HS-5 (cell line): ENCODE data around the gene SLC39A13.

Source experiments
- DNase-seq: peaks from one replicate; pipeline ENCODE4 v3.0.0-alpha.2; 2012; ENCODE audit warnings: low read depth

SLC39A13 gene

GRCh38 chr11:47407746-47408590, at the start of gene SLC39A13:
TSS of gene SLC39A13 (plus strand) at chr11:47408590. CDS start at chr11:47410095, 1,505 bp downstream.
- DNase-seq = peak; percentile 84

DNA sequence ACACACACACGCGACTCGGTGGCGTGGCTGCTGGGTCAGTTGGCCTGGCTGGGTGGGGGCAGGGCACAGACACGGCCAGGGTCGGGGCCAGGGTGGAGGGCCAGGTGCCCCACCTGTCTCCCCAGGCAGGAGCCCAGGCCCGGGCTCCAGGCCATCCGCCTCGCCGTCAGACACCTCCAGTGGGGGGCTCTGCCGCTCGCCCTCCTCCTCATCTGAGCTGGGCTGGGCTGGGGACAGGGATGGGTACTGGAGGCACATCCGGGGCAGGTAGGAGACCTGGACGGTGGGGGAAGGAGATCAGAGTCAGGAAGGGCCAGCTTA, 49.7 kb upstream of the SLC39A13 start:
- DNase-seq = no peak

DNA sequence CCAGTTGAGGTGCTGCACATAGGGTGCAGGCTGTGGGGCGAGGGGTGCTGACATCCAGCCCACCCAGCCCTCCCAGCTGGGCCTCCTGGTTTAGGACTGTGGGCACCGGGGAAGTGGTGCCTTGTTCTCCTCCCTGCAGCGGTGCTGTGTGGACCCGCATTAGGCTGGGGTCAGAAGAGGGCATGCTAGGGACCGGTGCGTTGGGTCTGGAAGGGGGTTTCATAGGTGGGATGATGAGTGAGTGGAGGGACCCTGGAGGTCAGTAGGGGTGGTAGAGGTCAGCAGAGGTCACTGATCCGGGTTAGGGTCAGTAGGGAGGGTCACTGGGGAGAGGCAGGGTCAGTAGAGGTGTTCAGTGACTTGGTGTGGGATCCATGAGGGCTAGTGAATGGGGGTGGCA, 49.2 kb upstream of the SLC39A13 start:
- DNase-seq = no peak

DNA sequence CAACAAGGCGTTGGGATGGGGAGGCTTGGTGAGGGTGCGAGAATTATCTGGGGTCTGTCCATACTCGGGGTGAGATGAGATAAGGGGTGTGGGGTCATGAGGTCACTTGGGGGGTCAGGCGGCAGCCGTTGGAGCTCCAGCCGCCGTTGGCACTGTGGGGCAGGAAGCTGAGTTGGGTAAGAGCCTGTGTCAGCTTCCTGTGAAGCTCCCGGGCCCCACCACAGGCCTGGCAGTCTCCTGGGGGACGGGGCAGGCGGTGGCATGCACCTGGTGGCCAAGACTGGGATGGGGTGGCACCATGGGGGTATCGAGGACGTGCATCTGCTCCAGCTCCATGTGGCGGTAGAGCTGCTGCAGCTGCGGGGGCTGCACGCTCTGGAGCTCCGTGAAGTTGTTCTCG, 48.8 kb upstream of the SLC39A13 start:
- DNase-seq = no peak

DNA sequence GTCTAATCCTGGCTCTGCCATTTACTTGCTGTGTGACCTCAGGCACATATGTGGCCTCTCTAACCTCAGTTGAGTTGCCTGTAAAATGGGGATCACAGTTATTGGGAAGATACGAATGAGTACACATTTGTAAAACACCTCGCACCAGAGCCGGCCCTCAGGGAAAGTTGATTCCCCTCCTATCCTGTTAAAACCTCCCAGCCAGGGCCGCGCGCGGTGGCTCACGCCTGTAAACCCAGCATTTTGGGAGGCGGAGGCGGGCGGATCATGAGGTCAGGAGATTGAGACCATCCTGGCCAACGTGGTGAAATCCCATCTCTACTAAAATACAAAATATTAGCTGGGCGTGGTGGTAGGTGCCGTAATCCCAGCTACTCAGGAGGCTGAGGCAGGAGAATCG, 48.0 kb upstream of the SLC39A13 start:
- DNase-seq = no peak

DNA sequence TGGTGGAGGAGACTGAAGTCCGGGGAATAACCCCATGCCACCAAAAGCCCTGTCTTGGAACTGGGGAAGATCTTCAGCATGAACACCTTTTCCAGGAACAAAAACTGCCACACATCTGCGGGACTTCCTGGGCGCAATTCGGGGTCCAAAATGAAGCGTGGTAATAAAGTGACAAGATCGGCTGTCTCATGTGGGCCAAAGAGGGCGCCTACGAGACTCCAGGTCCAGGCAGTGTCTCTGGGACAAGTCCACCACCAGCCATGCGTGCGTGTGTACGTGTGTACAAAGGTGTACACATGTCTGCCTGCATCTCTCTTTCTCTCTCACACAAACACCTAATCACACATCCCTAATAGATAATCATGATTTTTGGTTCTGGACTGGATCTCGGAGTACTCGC, 47.0 kb upstream of the SLC39A13 start:
- no peak for DNase-seq

- DNase-seq = no peak
These were observed 42.3 kb upstream of the SLC39A13 start for GRCh38 chr11:47366020-47366490.

GRCh38 chr11:47369676-47370075, 38.7 kb upstream of the SLC39A13 start:
- DNase-seq = no peak

- no peak for DNase-seq
These were observed 36.0 kb upstream of the SLC39A13 start for GRCh38 chr11:47372422-47372821.

GRCh38 chr11:47373876-47374719, 34.3 kb upstream of the SLC39A13 start:
- DNase-seq = peak; percentile 35

- DNase-seq = no peak
These were observed 33.7 kb upstream of the SLC39A13 start for GRCh38 chr11:47374720-47375019.

DNA sequence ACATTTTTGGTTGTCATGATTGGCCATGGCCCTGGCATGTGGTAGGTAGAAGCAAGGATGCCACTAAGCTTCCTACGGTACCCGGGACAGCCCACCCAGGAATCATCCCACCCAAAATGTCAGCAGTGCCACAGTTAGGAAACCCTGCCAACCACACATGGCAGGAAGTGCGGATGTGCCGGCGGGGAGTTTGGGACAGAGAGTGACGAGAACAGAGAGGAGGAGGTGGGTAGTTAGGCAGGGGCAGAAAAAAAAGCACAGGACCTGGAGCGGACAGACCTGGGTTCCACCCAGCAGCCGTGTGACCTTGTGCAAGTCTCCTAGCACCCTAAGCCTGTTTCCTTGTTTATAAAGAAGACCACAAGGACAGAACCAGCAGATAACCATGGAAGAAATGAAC, 33.4 kb upstream of the SLC39A13 start:
- DNase-seq = no peak

DNA sequence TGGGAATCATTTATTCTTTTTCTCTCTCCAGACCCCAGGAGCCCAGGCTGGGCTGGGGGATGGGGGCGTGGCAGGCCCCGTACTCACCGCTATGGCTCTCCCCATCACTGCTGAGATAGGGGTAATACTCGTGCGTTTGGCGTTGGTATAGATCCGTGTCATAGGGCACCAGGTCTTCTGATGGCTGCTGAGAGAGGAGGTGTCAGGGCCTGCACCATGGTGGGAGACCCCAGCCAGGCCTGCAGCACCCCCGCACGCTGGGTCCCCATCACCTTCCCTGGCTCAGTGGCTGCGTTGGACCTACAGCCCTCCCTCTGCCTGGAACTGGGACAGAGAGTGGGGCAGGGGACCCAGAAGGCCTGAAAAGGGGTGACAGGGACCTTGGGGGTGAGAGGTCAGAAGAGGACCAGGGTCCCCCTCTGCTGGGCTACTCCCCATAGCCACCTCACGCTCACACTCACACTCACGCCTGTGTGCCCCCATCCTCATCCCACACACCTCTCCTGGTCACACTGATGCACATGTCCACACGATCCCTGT, 32.8 kb upstream of the SLC39A13 start:
- DNase-seq = no peak

DNA sequence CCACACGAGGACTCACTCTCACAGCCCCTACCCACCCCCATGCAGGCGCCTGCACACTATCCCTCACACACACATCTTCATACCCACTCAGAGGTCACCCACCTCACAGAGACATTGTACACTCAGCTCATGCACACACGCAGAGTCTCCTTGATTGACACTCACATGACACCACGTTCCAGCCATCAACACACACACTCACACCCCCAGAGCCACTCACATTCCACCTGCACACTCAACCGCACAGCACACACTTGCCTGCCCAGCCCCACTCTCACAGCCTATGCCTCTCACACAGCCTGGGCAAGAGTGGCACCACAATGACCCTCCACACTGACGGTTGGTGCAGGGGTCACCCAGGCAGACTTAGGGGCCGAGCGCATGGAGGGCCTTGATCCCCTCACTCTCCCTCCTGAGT, 32.3 kb upstream of the SLC39A13 start:
- no peak for DNase-seq

DNA sequence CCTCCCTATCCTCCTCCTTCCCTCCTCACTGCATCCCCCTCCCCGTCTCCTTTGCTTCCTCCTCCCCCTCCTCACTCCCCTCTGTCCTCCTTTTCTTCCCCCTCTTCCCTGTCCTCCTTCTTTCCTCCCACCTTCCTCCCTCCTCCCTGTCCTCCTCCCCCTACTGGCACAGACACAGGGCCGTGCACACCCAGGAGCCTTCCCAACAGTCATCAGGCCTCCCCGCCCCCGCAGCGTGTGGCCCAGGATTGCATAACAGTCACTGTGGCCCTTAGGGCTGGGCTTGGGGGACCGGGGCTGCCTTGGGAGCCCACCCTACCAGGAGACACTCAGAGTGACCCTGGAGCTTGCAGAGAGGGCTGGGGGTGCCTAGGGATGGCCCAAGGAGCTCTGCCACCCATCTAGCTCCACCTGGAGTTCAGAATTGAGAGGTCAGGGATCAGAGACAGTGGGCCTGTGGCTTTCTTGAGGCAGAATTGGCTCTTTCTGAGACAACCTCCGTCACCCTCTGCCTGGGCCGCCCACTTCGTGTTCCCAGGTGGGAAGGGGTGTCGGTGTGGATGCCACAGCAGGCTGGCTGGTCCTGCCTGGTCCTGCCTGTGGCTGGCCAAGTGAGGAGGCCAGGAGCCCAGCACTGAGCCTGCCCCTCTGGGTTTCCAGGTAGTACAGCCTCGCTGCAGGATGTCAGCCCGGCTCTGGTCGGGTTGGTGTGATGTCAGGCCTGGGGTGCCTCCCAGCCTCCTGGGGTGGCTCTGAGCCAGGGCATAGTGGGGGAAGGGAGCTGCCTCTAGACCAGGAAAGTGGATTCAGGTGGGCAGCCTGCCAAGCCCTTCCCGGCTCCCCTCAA, 31.6 kb upstream of the SLC39A13 start:
- no peak for DNase-seq

DNA sequence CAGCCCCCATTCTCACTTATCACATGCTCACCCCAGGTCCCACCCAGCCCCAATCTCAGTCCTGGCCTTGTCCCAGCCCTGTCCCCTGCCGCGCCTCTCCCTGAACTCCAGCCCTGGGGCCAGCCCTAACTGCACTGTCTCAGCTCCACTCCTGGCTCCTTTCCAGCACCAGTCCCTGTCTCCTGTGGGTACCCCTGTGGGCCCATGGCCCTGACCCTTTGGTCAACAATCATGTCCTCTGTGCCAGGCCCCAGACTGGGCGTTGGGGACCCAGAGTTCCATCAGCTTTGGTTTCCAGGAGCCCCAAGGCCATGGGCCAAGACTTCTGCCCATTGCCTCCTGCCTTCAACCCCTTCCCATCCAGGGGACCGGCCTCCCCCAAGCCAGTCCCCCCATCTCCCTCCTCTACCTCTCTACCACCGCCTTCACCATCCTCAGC, 30.8 kb upstream of the SLC39A13 start:
- DNase-seq = no peak

GRCh38 chr11:47378010-47378835, 30.2 kb upstream of the SLC39A13 start, which contains the start of gene SPI1:
TSS of gene SPI1 (minus strand) at chr11:47378547. CDS start at chr11:47378353, 194 bp downstream.
- DNase-seq = no peak

DNA sequence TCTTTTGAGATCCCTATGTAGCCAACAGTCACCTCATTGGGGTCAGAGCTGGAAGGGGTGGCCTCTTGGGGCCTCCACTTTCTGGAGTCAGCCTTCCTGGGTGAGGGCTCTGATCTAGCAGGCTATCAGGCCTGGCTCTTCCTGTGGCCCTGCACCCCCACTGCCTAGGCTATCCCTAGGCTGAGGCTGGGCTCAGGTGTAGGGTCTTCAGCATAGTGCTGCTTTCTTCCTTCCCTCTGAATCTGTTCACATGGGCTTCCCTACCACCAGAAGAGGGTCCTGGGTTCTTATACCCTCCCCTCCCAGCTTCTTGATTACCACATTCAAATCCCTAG, 29.6 kb upstream of the SLC39A13 start:
- DNase-seq = no peak

- DNase-seq = no peak
These were observed 29.1 kb upstream of the SLC39A13 start for GRCh38 chr11:47379317-47379716.

GRCh38 chr11:47380078-47380477, 28.3 kb upstream of the SLC39A13 start:
- DNase-seq = no peak

DNA sequence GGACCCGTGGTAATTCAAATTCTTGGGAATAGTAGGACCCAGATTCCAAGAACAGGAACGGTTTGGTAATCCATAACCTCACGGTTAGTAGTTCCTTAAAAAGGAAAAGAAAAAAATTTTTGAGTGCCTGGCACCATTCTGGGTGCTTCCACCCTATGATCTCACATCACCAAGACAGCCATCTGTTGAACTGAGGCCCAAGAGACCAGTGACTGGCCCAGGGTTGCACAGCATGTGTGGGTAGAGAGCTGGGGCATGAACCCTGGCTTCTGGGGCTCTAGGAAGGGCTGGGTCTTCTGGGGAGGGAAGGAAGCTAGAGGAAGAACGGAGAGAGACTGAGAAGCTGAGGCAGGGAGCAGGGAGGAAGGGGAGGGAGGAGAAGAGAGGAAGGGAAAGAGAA, 25.3 kb upstream of the SLC39A13 start:
- DNase-seq = no peak
